NCI-H1105 treated with DMSO at 0.1 percent for 48 hours (cell line): ENCODE results near the gene ZSWIM3.

ENCODE experiments used
- DNase-seq: peaks from one replicate; lab custom pipeline; 2025; lab: John Stamatoyannopoulos, UW

ZSWIM3 gene

DNA sequence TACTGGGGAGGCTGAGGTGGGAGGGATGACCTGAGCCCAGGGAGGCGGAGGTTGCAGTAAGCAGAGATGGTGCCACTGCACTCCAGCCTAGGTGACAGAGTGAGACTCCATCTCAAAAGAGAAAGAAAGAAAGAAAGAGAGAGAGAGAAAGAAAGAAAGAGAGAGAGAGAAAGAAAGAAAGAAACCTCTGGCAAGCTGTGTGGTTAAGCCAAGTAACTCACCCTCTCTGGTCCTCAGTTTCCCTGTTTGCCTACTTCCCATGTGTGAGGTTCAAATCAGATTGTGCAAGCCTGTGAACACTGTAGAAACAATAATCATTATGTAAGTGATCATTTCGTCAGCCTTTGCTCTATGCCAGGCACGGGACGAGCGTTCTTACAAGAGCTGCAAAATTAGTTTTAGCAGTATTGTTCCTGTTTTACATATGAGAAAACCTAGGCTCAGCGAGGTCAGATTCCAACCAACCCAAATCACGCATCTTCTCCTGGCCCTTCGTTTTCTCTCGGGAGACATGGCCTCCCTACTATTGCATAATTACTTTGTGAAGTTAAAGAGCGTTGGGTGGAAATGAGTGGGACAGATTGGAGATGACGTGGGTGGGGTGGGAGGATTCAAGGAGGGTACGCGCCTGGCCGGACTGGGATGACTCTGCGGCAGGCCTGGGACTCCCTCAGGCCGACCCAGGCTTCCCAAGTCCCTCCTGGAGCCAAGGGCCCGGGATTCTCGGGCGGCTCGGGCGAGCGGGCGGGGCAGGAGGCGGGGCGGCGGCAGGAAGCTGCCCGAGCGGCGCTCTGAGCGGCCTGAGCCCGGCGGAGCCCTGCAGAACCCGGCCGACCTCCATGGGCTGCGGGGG lies 24.2 kb upstream of the ZSWIM3 start, which contains the start of gene SNX21:
Gene SNX21, plus strand, starts transcription at position 770 of the 853 bp plus-strand sequence. CDS start 121 bp downstream, outside the sequence.
- peak; percentile 28 for DNase-seq

- DNase-seq = peak; percentile 28
Measured at GRCh38 chr20:45833883-45834796, 23.3 kb upstream of the ZSWIM3 start.

DNA sequence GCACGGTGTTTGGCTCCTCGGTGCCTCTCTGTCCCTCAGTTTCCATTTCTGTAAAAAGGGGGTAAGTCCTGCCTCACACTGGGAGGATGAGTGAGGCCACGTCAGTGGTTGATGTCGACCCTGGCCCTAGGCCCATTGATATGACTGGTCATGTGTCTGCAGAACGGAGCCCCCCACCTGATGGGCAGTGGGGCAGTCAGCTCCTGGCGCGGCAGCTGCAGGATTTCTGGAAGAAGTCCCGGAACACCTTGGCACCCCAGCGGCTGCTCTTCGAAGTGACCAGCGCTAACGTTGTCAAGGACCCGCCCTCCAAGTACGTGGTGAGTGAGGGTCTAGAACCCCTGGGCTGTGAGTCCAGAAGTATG lies 22.6 kb upstream of the ZSWIM3 start:
- DNase-seq = no peak

DNA sequence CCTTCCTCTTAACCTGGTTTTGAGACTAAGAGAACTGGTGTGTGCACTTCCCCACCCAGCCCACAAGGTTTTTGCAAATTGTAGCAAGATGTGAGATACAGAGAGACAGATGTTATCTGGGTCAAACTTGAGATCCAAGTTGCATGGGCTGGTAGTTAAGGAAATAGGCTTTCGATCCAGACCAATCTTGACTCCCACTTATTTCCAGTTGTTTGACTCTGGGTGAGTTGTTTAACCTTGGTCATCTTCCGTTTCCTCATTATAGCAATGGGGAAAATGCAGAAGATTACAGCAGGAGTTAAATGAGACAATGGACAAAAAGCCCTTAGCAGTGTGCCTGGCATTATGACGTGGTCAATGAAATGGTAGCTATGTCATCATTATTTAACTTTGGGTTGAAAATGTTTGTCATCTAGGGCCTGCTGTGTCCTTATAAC lies 22.1 kb upstream of the ZSWIM3 start:
- DNase-seq = no peak

GRCh38 chr20:45835825-45836224 lies 21.6 kb upstream of the ZSWIM3 start:
- no peak for DNase-seq

GRCh38 chr20:45836841-45837240 lies 20.6 kb upstream of the ZSWIM3 start:
- no peak for DNase-seq

DNA sequence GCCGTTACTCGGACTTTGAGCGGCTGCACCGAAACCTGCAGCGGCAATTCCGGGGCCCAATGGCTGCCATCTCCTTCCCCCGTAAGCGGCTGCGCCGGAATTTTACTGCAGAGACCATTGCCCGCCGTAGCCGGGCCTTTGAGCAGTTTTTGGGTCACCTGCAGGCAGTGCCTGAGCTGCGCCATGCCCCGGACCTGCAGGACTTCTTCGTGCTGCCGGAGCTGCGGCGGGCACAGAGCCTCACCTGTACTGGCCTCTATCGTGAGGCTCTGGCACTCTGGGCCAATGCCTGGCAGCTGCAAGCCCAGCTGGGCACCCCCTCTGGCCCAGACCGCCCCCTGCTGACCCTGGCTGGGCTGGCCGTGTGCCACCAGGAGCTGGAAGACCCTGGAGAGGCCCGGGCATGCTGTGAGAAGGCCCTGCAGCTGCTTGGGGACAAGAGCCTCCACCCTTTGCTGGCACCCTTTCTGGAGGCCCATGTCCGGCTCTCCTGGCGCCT lies 16.7 kb upstream of the ZSWIM3 start:
- DNase-seq = no peak

GRCh38 chr20:45841407-45842129 lies 15.8 kb upstream of the ZSWIM3 start:
- DNase-seq = no peak

DNA sequence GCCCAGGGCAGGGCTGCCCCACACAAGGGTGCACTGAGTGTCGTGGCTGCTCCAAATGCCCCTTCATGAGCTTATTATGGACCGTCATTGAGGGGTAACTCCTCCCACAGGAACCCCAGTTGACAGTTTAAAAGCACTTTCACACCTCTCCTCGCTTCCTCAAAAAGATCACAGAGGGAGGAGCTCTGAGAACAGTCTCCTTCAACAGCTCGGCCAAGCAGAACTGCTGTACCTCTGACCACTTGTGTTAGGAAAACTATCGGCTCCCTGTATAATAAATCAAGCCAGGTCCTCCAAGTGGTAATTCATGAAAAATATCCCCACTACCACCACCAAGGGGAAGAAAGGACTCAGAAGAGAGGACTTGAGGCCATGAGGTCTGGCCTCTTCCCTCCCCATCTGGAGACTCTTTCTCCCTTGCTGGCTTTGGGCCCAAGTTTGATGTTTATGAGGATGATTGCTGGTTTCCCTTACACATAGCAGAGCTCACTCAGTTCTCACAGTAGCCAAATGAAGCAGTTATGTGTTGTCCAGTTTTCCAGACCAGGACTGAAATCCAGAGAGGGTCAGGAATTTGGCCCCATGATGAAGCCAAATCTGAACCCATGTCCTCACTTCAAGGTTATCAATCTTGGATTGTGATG lies 15.1 kb upstream of the ZSWIM3 start:
- no peak for DNase-seq

- DNase-seq = no peak
Measured at GRCh38 chr20:45843506-45843905, 13.9 kb upstream of the ZSWIM3 start.

DNA sequence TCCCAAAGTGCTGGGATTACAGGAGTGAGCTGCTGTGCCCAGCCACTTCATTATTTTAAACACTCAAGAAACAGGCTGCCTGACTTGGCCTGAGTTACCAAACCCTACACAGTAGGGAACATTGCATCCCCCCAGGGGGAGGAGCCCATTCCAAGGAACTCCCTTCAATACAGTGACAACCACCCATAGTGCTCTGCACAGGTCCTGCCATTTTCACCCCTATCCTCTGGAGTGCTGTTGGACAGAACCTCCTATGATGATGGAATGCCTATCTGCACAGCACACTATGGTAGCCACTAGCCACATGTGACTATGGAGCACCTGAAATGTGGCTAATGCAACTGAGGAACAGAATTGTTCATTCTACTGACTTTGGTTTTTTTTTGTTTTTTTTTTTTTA lies 12.0 kb upstream of the ZSWIM3 start:
- no peak for DNase-seq

DNA sequence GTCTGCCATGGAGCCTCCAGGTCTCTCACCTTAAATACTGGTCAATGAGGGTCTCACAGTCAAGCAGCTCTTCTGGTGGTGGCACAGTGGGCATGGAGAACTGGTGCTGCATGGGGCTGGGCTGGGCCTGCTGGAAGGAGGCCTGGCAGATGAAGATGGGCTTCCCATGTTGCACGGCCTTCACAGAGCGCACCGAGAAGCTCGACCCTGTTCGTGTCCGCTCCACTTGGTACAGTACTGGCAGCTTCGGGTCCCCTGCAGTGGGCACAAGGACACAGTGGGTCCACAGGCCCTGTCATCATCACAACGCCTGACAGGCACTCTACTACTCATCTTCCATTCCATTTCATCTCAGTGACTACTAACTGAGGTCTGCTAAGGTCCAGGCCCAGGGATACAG lies 9.0 kb upstream of the ZSWIM3 start:
- DNase-seq = no peak

GRCh38 chr20:45848969-45849582 lies 8.3 kb upstream of the ZSWIM3 start:
- no peak for DNase-seq

DNA sequence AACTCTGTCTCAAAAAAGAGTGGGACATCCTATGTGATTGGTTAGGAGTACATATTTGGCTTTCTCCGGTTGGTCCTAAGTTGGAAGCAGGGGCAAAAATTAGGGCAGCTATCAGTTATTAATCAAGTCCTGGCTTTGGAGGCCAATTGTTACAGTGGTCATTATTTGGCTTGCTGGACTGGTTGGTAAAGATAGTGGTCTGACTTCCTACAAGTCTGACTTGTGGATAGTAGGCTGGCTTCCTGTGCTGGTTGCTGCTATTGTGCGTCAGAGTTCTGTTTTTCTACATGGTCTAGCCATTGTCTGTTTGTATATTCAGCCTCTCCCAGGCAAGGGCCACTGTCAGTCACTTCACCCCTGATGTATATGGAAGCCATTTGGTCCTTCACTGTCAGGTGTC lies 7.2 kb upstream of the ZSWIM3 start:
- DNase-seq = no peak

GRCh38 chr20:45850926-45851325 lies 6.5 kb upstream of the ZSWIM3 start:
- DNase-seq = no peak

DNA sequence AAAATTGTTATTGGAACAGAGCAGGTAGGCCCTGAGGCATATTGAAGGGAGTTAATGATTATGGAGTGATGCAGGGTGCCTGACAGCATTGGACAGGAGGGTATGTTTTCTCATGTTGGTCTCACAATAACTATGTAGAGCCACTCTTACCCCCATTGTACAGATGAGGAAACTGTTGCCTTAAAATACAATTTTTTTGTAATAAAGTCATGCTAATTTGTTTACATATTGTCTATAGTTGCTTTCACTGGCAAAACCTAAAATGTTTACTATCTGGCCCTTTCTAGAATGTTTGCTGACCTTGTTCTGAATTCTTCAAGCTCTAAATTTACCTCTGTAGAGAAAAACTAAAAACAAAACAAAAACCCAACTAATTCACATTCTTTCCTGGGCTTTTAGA lies 5.9 kb upstream of the ZSWIM3 start:
- no peak for DNase-seq

GRCh38 chr20:45852326-45852725 lies 5.1 kb upstream of the ZSWIM3 start:
- no peak for DNase-seq

DNA sequence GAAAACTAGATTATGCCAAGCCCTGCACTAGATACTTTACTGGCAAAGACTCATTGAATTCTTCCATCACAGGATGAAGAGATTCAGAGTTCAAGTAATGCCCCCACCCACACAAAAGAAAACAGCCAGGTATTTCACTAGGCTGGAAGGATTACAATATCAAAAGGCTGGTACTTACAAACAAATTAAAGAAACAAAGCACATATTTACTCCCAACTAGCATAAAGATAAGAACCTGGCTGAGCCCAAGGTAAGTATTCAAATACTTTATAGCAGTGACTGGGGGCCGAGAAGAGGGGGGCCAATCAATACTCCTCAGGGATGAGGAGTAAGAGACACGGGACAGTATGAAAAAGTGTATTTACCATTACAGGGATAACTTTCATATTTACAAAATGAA lies 3.9 kb upstream of the ZSWIM3 start:
- no peak for DNase-seq

- no peak for DNase-seq
Measured at GRCh38 chr20:45857882-45858216, 435 bp downstream of the ZSWIM3 start.

DNA sequence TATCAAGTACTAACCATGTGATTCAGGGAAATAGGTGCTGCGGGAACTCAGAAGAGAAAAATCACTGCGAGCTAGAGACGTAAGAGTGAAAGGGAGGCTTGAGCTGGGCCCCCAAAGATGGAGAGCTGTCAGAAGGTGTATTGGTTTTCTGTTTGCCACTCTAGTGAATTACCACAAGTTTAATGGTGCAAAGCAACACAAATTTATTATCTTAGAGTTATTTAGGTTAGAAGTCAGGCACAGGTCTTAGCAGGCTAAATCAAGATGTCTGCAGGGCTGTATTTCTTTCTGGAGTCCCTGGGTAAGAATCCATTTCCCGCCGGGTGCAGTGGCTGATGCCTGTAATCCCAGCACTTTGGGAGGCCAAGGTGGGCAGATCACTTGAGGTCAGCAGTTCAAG lies 2.5 kb downstream of the ZSWIM3 start:
- DNase-seq = no peak

DNA sequence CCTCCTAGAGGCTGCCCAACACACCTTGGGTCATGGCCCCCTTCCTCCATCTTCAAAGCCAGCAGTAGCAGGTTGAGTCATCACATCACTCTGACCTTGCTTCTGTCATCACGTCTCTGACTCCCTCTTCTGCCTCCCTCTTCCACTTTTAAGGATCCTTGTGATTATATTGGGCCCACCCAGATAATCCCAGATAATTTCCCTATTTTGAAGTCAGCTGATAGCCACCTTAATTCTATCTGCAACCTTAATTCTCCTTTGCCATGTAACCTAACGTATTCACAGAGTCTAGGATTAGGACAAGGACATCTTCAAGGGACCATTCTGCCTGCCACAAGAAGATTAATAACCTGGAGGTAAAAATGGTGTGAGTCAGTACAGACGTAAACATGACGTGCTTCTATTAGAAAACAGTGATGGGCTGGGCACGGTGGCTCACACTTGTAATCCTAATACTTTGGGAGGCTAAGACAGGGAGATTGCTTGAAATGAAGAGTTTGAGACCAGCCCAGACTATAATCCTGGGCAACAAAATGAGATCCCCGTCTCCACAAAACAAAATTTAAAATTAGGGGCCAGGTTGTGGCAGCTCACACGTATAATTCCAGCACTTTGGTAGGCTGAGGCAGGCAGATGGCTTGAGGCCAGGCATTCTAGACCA lies 3.3 kb downstream of the ZSWIM3 start:
- DNase-seq = no peak
